Coronary artery (tissue), 2 donors: ENCODE data around the gene DGKI.

Experiments
- DNase-seq: peaks from one replicate; pipeline ENCODE4 v3.0.0-alpha.2; 2017; ENCODE audit warnings: low spot score
- H3K27ac ChIP-seq, 2 donors: fragments of 200-600 bp; sonication (generic); one replicate each; pipeline ENCODE4 v1.5.1; 2016 to 2019
- H3K4me3 ChIP-seq: fragments of 200-600 bp; sonication (generic); 2 replicates; pipeline ENCODE4 v1.5.1; 2016; ENCODE audit warnings: mild to moderate bottlenecking, moderate library complexity
- CTCF ChIP-seq: fragments of 200-600 bp; sonication (generic); IDR thresholded peaks from one replicate; pipeline ENCODE4 v1.5.1; 2019; ENCODE audit warnings: antibody characterized with exemption

Gene DGKI

GRCh38 chr7:137647905-137648565 is 198.7 kb downstream of the DGKI start:
- DNase-seq: no peak
- TF ChIP-seq CTCF: no peak
- Histone ChIP-seq H3K27ac (no peak overlapping the region), H3K4me3 (no peak overlapping the region)

- DNase-seq: no peak
- Histone ChIP-seq H3K4me3 (no peak overlapping the region), H3K27ac (no peak overlapping the region)
- TF ChIP-seq CTCF: no peak
Observed at GRCh38 chr7:137642472-137642871, 204.3 kb downstream of the DGKI start.

GRCh38 chr7:137642031-137642430 is 204.7 kb downstream of the DGKI start:
- DNase-seq: no peak
- no peak for TF ChIP-seq CTCF
- Histone ChIP-seq H3K27ac (no peak overlapping the region), H3K4me3 (no peak overlapping the region)

GRCh38 chr7:137636376-137636775 is 210.4 kb downstream of the DGKI start:
- no peak overlapping the region for H3K27ac ChIP-seq
- TF ChIP-seq CTCF: no peak
- no peak overlapping the region for H3K4me3 ChIP-seq
- DNase-seq: no peak

- TF ChIP-seq CTCF: no peak
- DNase-seq: no peak
- Histone ChIP-seq H3K4me3 (no peak overlapping the region), H3K27ac (no peak overlapping the region)
Observed at GRCh38 chr7:137635874-137636273, 210.9 kb downstream of the DGKI start.

GRCh38 chr7:137635132-137635531 is 211.6 kb downstream of the DGKI start:
- H3K4me3 ChIP-seq: no peak overlapping the region
- TF ChIP-seq CTCF: no peak
- H3K27ac ChIP-seq: no peak overlapping the region
- DNase-seq: no peak

GRCh38 chr7:137634356-137634755 is 212.4 kb downstream of the DGKI start:
- DNase-seq: no peak
- Histone ChIP-seq H3K27ac (no peak overlapping the region), H3K4me3 (no peak overlapping the region)
- TF ChIP-seq CTCF: no peak
